ENCODE data around the gene TSSC4. TPM values are rescaled to one million over a fixed set of nuclear protein-coding genes. Genes with fewer than 3 reads are reported as not detected.

Gene TSSC4
- total RNA-seq, 1 experiment from 2014 or later: 35.6 TPM

GRCh38 chr11:2366276-2366675, 34.3 kb upstream of the TSSC4 start:
- H3K36me3 ChIP-seq (ENCODE audit: low read depth): no peaks in the 10 kb centered on the region
- no peaks in the 10 kb centered on the region for H3K9me3 ChIP-seq (ENCODE audit: insufficient read depth, low read depth)
- H3K4me1 ChIP-seq (replicated peaks; ENCODE audit: insufficient read depth): no peaks in the 10 kb centered on the region
- H2AFZ ChIP-seq: no peak overlapping the region
- ChIA-PET POLR2A (ENCODE audit: unreplicated experiment) (no interaction called here), CTCF (no interaction called here)
- no peak overlapping the region for H3K4me2 ChIP-seq
- no peak for TF ChIP-seq EZH2 (IDR thresholded peaks at IDR 0.05; ENCODE audit: low read depth)
- no peaks in the 10 kb centered on the region for H4K20me1 ChIP-seq (ENCODE audit: insufficient read depth)
- no peak overlapping the region for H3K4me3 ChIP-seq
- intact Hi-C loops (cut with micrococcal nuclease; ENCODE audit: unreplicated experiment): no loop called here
- H3K27me3 ChIP-seq (ENCODE audit: insufficient read depth, low read depth): peaks cover 3% of the 10 kb centered on the region; the same call in 1 of the 2 replicates
- no TSS peak for BruUV-seq (replicated peaks)
- H3F3A ChIP-seq (ENCODE audit: insufficient read depth, low read depth): no peaks in the 10 kb centered on the region
- no peak for DNase-seq
- H3K79me2 ChIP-seq (ENCODE audit: low read depth): no peaks in the 10 kb centered on the region
- no peak overlapping the region for H3K27ac ChIP-seq
- H3K9me2 ChIP-seq (ENCODE audit: insufficient read depth): no peaks in the 10 kb centered on the region

DNA sequence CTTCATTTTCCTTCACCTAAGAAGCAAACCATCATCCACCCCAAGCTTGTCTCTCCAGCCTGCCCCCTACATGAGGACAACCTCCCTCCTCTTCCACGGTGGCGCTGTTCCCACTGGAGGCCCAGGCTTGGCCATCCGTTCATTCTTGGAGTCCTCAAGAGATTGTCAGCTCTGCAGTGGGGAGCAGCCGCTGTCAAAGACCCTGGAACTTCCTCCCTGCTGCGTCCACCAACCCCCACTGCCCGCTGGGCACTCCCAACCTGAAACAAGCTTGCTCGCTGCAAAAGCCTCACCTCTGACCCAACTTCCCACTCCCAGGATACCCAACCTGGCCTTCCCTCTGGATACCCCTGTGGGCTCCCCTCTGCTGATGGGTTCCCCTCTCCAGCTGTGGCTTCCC, 33.8 kb upstream of the TSSC4 start:
- Histone ChIP-seq H3F3A (ENCODE audit: insufficient read depth, low read depth) (no peaks in the 10 kb centered on the region), H2AFZ (no peak overlapping the region), H3K9me3 (ENCODE audit: insufficient read depth, low read depth) (no peaks in the 10 kb centered on the region), H3K4me2 (no peak overlapping the region), H3K79me2 (ENCODE audit: low read depth) (no peaks in the 10 kb centered on the region), H3K27me3 (ENCODE audit: insufficient read depth, low read depth) (peaks cover 3% of the 10 kb centered on the region; the same call in 1 of the 2 replicates), H4K20me1 (ENCODE audit: insufficient read depth) (no peaks in the 10 kb centered on the region), H3K4me3 (no peak overlapping the region), H3K27ac (no peak overlapping the region), H3K4me1 (replicated peaks; ENCODE audit: insufficient read depth) (no peaks in the 10 kb centered on the region), H3K9me2 (ENCODE audit: insufficient read depth) (no peaks in the 10 kb centered on the region), H3K36me3 (ENCODE audit: low read depth) (no peaks in the 10 kb centered on the region)
- TF ChIP-seq, protein P1, sequence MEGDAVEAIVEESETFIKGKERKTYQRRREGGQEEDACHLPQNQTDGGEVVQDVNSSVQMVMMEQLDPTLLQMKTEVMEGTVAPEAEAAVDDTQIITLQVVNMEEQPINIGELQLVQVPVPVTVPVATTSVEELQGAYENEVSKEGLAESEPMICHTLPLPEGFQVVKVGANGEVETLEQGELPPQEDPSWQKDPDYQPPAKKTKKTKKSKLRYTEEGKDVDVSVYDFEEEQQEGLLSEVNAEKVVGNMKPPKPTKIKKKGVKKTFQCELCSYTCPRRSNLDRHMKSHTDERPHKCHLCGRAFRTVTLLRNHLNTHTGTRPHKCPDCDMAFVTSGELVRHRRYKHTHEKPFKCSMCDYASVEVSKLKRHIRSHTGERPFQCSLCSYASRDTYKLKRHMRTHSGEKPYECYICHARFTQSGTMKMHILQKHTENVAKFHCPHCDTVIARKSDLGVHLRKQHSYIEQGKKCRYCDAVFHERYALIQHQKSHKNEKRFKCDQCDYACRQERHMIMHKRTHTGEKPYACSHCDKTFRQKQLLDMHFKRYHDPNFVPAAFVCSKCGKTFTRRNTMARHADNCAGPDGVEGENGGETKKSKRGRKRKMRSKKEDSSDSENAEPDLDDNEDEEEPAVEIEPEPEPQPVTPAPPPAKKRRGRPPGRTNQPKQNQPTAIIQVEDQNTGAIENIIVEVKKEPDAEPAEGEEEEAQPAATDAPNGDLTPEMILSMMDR (conservative IDR thresholded peaks at IDR 0.05): no peak
- TF ChIP-seq EZH2 (IDR thresholded peaks at IDR 0.05; ENCODE audit: low read depth): no peak
- CTCF ChIA-PET: no interaction called here
- intact Hi-C loops (cut with micrococcal nuclease; ENCODE audit: unreplicated experiment): no loop called here
- BruUV-seq (replicated peaks): no TSS peak
- POLR2A ChIA-PET (ENCODE audit: unreplicated experiment): no interaction called here
- DNase-seq: no peak

- Histone ChIP-seq H3K4me1 (replicated peaks; ENCODE audit: insufficient read depth) (no peaks in the 10 kb centered on the region), H3K79me2 (ENCODE audit: low read depth) (no peaks in the 10 kb centered on the region), H4K20me1 (ENCODE audit: insufficient read depth) (no peaks in the 10 kb centered on the region), H3K27me3 (ENCODE audit: insufficient read depth, low read depth) (peaks cover 3% of the 10 kb centered on the region; the same call in 1 of the 2 replicates), H3K9me2 (ENCODE audit: insufficient read depth) (no peaks in the 10 kb centered on the region), H3K36me3 (ENCODE audit: low read depth) (no peaks in the 10 kb centered on the region), H2AFZ (no peak overlapping the region), H3F3A (ENCODE audit: insufficient read depth, low read depth) (no peaks in the 10 kb centered on the region), H3K27ac (no peak overlapping the region), H3K4me2 (no peak overlapping the region), H3K4me3 (no peak overlapping the region), H3K9me3 (ENCODE audit: insufficient read depth, low read depth) (no peaks in the 10 kb centered on the region)
- ChIA-PET CTCF (no interaction called here), POLR2A (ENCODE audit: unreplicated experiment) (no interaction called here)
- BruUV-seq (replicated peaks): no TSS peak
- TF ChIP-seq, protein P1 (conservative IDR thresholded peaks at IDR 0.05): no peak
- no peak for TF ChIP-seq EZH2 (IDR thresholded peaks at IDR 0.05; ENCODE audit: low read depth)
- DNase-seq: no peak
- intact Hi-C loops (cut with micrococcal nuclease; ENCODE audit: unreplicated experiment): loop anchor here (1.0 kb wide), 1 partner anchor 11 kb away; no protein-coding TSS in a partner anchor
These were observed 33.0 kb upstream of the TSSC4 start for GRCh38 chr11:2367266-2368160.

All from PC-9 (cell line).